Measurements from ENCODE around the gene COLGALT1. TPM values are rescaled to one million over a fixed set of nuclear protein-coding genes. Genes with fewer than 3 reads are reported as not detected.

The COLGALT1 gene
- total RNA-seq, 1 donor from 2014 or later = 257 TPM

DNA sequence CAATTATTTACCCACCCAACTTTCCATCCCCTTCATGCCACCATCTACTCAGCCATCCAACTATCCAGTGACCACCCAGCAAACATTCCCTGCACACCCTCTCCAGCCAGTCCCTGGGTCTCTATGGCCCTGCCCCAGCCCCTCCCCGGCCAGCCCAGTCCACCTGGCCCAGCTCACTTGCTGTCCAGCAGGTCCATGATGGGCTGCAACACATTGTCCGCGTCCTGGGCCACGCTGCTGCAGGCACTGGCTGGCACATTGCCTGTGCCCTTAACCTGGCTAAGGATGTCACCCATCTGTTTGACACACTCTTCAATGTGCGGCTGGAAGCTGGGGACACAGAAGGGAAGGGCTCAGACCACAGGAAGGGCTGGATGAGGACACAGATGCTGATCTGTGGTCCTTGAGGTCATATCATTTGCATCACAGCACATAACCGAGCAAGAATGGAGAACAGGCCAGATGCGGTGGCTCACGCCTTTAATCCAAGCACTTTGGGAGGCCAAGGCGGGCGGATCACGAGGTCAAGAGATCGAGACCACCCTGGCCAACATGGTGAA, 71.1 kb downstream of the COLGALT1 start:
- Mint-ChIP-seq H3K9me3 (ENCODE audit: unreplicated experiment) (no peaks in the 10 kb centered on the region), H3K4me3 (ENCODE audit: unreplicated experiment) (no peak overlapping the region), H3K36me3 (ENCODE audit: low read depth, unreplicated experiment) (no peaks in the 10 kb centered on the region), H3K27me3 (ENCODE audit: unreplicated experiment) (peaks cover 8% of the 10 kb centered on the region), H3K27ac (ENCODE audit: unreplicated experiment) (no peak overlapping the region), H3K4me1 (ENCODE audit: unreplicated experiment) (no peaks in the 10 kb centered on the region)
- no peak for TF ChIP-seq CTCF (IDR thresholded peaks at IDR 0.05; ENCODE audit: unreplicated experiment)
- DNase-seq (ENCODE audit: low spot score) = no peak

GRCh38 chr19:17627161-17627560, 71.7 kb downstream of the COLGALT1 start:
- H3K4me1 Mint-ChIP-seq (ENCODE audit: unreplicated experiment) = no peaks in the 10 kb centered on the region
- no peak for DNase-seq (ENCODE audit: low spot score)
- H3K27me3 Mint-ChIP-seq (ENCODE audit: unreplicated experiment) = peaks cover 8% of the 10 kb centered on the region
- H3K9me3 Mint-ChIP-seq (ENCODE audit: unreplicated experiment) = no peaks in the 10 kb centered on the region
- no peak overlapping the region for H3K27ac Mint-ChIP-seq (ENCODE audit: unreplicated experiment)
- no peak for TF ChIP-seq CTCF (IDR thresholded peaks at IDR 0.05; ENCODE audit: unreplicated experiment)
- H3K36me3 Mint-ChIP-seq (ENCODE audit: low read depth, unreplicated experiment) = no peaks in the 10 kb centered on the region
- no peak overlapping the region for H3K4me3 Mint-ChIP-seq (ENCODE audit: unreplicated experiment)

- Mint-ChIP-seq H3K4me1 (ENCODE audit: unreplicated experiment) (no peaks in the 10 kb centered on the region), H3K9me3 (ENCODE audit: unreplicated experiment) (no peaks in the 10 kb centered on the region), H3K27me3 (ENCODE audit: unreplicated experiment) (peaks cover 8% of the 10 kb centered on the region), H3K27ac (ENCODE audit: unreplicated experiment) (no peak overlapping the region), H3K36me3 (ENCODE audit: low read depth, unreplicated experiment) (no peaks in the 10 kb centered on the region), H3K4me3 (ENCODE audit: unreplicated experiment) (no peak overlapping the region)
- TF ChIP-seq CTCF (IDR thresholded peaks at IDR 0.05; ENCODE audit: unreplicated experiment) = no peak
- DNase-seq (ENCODE audit: low spot score) = no peak
Observed at GRCh38 chr19:17627921-17628320, 72.5 kb downstream of the COLGALT1 start.

GRCh38 chr19:17629760-17630159, 74.3 kb downstream of the COLGALT1 start:
- TF ChIP-seq CTCF (IDR thresholded peaks at IDR 0.05; ENCODE audit: unreplicated experiment) = no peak
- DNase-seq (ENCODE audit: low spot score) = no peak
- Mint-ChIP-seq H3K9me3 (ENCODE audit: unreplicated experiment) (no peaks in the 10 kb centered on the region), H3K27ac (ENCODE audit: unreplicated experiment) (no peak overlapping the region), H3K36me3 (ENCODE audit: low read depth, unreplicated experiment) (no peaks in the 10 kb centered on the region), H3K4me3 (ENCODE audit: unreplicated experiment) (no peak overlapping the region), H3K4me1 (ENCODE audit: unreplicated experiment) (no peaks in the 10 kb centered on the region), H3K27me3 (ENCODE audit: unreplicated experiment) (peaks cover 5% of the 10 kb centered on the region)

DNA sequence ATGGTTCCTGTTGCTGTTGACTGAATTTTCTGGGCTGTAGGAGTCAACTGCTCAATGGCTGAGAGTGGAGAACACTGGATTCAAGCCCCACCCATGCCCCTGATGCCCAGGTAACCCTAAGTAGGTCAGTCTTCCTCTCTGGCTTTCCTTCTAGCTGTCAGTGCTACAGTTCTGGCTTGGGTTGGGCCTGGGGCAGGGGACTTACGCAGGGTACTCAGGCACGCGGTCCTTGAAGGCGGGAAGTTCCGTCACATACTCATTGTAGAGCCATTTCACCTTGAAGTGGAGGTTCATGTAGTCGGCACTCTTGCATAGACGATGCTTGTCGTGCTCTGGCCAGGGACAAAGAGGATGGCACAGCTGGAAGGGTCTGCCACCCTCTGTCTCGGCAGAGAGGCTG, 77.1 kb downstream of the COLGALT1 start:
- TF ChIP-seq CTCF (IDR thresholded peaks at IDR 0.05; ENCODE audit: unreplicated experiment) = no peak
- no peak overlapping the region for H3K4me3 Mint-ChIP-seq (ENCODE audit: unreplicated experiment)
- H3K36me3 Mint-ChIP-seq (ENCODE audit: low read depth, unreplicated experiment) = no peaks in the 10 kb centered on the region
- peaks cover 1% of the 10 kb centered on the region for H3K27me3 Mint-ChIP-seq (ENCODE audit: unreplicated experiment)
- no peak overlapping the region for H3K27ac Mint-ChIP-seq (ENCODE audit: unreplicated experiment)
- DNase-seq (ENCODE audit: low spot score) = no peak
- H3K4me1 Mint-ChIP-seq (ENCODE audit: unreplicated experiment) = no peaks in the 10 kb centered on the region
- no peaks in the 10 kb centered on the region for H3K9me3 Mint-ChIP-seq (ENCODE audit: unreplicated experiment)

Other genes with a start within 250 kb of the COLGALT1 start
- 60.2 TPM for gene MRPL34, start 249.8 kb upstream of the COLGALT1 start, total RNA-seq (ENCODE audit: unreplicated experiment)
- 44.7 TPM for gene DDA1, start 246.1 kb upstream of the COLGALT1 start, total RNA-seq (ENCODE audit: unreplicated experiment)
- 19.0 TPM for gene ANO8, start 220.8 kb upstream of the COLGALT1 start, total RNA-seq (ENCODE audit: unreplicated experiment)
- gene GTPBP3, start 218.1 kb upstream of the COLGALT1 start, total RNA-seq (ENCODE audit: unreplicated experiment) = 27.3 TPM
- 1,569 TPM for gene PLVAP, start 178.3 kb upstream of the COLGALT1 start, total RNA-seq (ENCODE audit: unreplicated experiment)
- 2.7 TPM for gene CCDC194, start 161.5 kb upstream of the COLGALT1 start, total RNA-seq (ENCODE audit: unreplicated experiment)
- gene BST2, start 150.0 kb upstream of the COLGALT1 start, total RNA-seq (ENCODE audit: unreplicated experiment) = 97.8 TPM
- gene MVB12A, start 135.6 kb upstream of the COLGALT1 start, total RNA-seq (ENCODE audit: unreplicated experiment) = 107 TPM
- 1.4 TPM for gene TMEM221, start 107.0 kb upstream of the COLGALT1 start, total RNA-seq (ENCODE audit: unreplicated experiment)
- gene NXNL1, start 94.7 kb upstream of the COLGALT1 start, total RNA-seq (ENCODE audit: unreplicated experiment) = not detected
- gene SLC27A1, start 85.1 kb upstream of the COLGALT1 start, total RNA-seq (ENCODE audit: unreplicated experiment) = 30.2 TPM
- 184 TPM for gene PGLS, start 44.0 kb upstream of the COLGALT1 start, total RNA-seq (ENCODE audit: unreplicated experiment)
- gene UNC13A, start 132.7 kb downstream of the COLGALT1 start, total RNA-seq (ENCODE audit: unreplicated experiment) = 1.2 TPM
- gene MAP1S, start 163.8 kb downstream of the COLGALT1 start, total RNA-seq (ENCODE audit: unreplicated experiment) = 173 TPM
- gene FCHO1, start 195.8 kb downstream of the COLGALT1 start, total RNA-seq (ENCODE audit: unreplicated experiment) = 2.7 TPM
- gene B3GNT3, start 239.5 kb downstream of the COLGALT1 start, total RNA-seq (ENCODE audit: unreplicated experiment) = 0.77 TPM